VCaP (cell line): ENCODE results near the gene ZNRF4.

ENCODE experiments used
- H3K27ac ChIP-seq: fragments of 450-650 bp; 2 replicates; pipeline ENCODE4 v1.5.1; 2017
- TF ChIP-seq, protein P1 (sequence below): fragments of 450-650 bp; conservative IDR thresholded peaks from 2 replicates; pipeline ENCODE4 v1.5.1; 2017; ENCODE audit warnings: mild to moderate bottlenecking, moderate library complexity

ZNRF4 gene

DNA sequence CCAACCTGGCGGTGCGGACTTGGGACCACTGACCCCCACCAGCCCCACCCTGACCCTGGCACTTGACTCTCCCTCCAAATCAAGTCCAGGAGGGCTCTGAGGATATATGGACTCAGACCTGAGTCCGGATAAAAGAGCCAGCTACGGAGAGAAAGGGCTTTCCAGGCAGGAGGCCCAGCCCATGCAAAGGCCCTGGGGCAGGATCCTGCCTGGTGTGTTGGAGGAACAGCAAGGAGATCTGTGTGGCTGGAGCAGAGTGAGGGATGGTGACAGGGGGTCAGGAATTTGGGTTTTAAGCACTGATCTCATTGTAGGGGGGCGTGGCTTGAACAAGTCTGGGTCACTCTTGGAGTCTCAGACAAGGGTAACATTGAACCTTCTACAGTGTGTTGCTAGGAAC, 474 bp upstream of the ZNRF4 start:
- H3K27ac ChIP-seq: no peak overlapping the region
- TF ChIP-seq, protein P1, sequence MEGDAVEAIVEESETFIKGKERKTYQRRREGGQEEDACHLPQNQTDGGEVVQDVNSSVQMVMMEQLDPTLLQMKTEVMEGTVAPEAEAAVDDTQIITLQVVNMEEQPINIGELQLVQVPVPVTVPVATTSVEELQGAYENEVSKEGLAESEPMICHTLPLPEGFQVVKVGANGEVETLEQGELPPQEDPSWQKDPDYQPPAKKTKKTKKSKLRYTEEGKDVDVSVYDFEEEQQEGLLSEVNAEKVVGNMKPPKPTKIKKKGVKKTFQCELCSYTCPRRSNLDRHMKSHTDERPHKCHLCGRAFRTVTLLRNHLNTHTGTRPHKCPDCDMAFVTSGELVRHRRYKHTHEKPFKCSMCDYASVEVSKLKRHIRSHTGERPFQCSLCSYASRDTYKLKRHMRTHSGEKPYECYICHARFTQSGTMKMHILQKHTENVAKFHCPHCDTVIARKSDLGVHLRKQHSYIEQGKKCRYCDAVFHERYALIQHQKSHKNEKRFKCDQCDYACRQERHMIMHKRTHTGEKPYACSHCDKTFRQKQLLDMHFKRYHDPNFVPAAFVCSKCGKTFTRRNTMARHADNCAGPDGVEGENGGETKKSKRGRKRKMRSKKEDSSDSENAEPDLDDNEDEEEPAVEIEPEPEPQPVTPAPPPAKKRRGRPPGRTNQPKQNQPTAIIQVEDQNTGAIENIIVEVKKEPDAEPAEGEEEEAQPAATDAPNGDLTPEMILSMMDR: no peak

DNA sequence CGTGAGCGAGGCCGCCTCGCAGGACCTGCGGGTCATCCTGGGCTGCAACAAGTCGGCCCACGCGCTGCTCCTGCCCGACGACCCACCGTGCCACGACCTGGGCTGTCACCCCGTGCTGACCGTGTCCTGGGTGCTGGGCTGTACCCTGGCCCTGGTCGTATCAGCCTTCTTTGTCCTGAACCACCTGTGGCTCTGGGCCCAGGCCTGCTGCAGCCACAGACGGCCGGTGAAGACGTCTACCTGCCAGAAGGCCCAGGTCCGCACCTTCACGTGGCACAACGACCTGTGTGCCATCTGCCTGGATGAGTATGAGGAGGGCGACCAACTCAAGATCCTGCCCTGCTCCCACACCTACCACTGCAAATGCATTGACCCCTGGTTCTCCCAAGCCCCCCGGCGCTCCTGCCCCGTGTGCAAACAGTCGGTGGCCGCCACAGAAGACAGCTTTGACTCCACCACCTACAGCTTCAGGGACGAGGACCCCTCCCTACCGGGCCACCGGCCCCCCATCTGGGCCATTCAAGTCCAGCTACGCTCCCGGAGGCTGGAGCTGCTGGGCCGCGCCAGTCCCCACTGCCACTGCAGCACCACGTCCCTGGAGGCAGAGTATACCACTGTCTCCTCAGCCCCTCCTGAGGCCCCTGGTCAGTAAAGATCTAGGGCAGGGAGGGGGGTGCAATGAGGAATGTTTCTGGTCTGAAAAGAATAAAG, 1.1 kb downstream of the ZNRF4 start:
- TF ChIP-seq, protein P1: no peak
- no peak overlapping the region for H3K27ac ChIP-seq

DNA sequence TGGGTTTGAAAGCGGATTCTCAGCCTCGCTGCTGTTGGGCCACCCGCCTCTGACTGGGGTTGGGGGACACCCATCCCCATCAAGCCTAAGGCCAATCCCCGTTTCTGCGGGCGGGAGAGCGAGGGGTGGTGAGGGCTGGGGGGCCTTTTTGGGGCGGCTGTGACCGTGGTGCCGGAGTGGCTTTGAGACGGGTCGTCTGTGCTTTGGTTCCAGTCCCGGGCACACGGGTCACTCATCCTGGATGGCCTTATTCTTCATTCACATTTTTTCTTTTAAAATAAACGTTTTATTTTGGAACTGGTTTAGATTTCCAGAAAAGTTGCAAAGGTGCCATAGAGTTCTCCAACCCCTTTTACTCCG, 1.6 kb downstream of the ZNRF4 start:
- TF ChIP-seq, protein P1: no peak
- no peak overlapping the region for H3K27ac ChIP-seq

DNA sequence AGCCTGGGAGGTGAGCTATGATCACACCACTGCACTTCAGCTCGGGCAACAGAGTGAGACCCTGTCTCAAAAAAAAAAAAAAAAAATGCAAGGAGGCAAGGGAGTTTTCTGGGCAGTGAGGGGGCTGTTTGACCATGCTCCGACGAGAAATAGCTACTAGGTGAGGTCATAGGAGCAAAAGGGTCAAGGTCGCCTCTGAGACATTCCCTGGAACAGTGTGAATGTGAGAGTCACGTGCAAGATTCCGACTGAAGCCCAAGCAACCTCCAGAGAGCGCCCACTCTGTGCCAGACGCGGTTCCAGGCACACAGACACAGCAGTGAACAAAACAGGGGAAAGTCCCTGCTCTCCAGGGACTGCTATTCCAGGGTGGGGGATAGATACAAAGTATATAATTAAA, 2.5 kb downstream of the ZNRF4 start:
- no peak overlapping the region for H3K27ac ChIP-seq
- TF ChIP-seq, protein P1: no peak

DNA sequence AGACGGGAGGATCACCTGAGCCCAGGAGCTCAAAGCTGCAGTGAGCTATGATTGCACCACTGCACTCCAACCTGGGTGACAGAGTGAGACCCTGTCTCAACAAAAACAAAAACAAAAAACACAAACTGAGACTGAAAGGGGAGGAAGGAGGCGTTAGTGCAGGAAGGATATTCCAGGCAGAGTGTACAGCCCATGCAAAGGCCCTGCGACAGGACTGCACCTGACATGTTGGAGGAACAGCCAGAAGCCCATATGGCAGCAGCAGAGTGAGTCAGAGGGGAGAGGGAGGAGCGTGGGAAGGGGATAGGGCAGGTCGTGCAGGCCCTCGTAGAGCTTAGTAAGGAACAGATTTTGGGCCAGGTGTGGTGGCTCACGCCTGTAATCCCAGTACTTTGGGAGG, 3.2 kb downstream of the ZNRF4 start:
- no peak overlapping the region for H3K27ac ChIP-seq
- TF ChIP-seq, protein P1: no peak

DNA sequence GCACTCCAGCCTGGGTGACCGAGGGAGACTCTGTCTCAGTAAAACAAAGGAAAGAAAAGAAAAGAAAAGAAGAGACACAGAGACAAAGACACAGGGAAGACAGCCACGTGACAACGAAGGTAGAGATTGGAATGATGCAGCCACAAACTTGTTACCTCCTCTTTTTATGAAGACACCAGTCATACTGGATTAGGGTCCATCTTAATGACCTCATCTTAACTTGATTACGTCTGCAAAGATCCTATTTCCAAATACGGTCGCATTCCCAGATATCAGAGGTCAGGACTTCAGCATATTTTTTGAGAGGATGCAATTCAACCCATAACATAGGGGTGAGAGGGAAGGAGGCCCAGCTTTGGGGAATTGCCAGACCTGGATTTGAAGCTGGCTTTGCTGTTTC, 4.1 kb downstream of the ZNRF4 start:
- TF ChIP-seq, protein P1: no peak
- H3K27ac ChIP-seq: no peak overlapping the region

DNA sequence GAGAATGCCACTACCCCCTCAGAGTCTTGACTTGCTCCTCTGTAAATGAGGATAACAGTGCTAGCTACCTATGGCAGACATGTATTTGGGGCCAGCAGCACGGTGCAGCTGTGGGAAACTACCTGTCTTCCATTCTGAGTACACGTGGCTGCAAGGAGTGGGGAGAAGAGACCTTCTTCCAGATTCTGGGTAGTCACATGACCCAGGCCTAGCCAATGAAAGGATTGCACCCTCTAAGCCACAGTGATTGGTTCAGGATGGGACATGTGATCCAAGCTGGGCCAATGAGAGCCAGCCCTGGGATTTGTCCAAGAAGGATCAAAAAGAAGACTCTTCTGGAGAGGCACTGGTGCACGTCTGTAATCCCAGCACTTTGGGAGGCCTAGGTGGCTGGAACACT, 5.5 kb downstream of the ZNRF4 start:
- no peak overlapping the region for H3K27ac ChIP-seq
- TF ChIP-seq, protein P1: no peak
